MM.1S (cell line): Measurements from ENCODE around the gene ZBTB7C.

Experiments used
- DNase-seq: peaks from one replicate; pipeline ENCODE4 v3.0.0-alpha.2; 2015
- H2AFZ ChIP-seq: fragments of 300-600 bp; sonication (generic); 2 replicates; pipeline ENCODE4 v1.6.0; 2016; ENCODE audit warnings: antibody characterized with exemption, low read length
- H3F3A ChIP-seq: fragments of 300-600 bp; sonication (generic); 2 replicates; pipeline ENCODE4 v1.6.1; 2016; ENCODE audit warnings: mild to moderate bottlenecking, antibody characterized with exemption, low read length, moderate library complexity, mixed read lengths; ENCODE audit not compliant: insufficient read depth
- H3K27ac ChIP-seq: fragments of 300-600 bp; sonication (generic); 2 replicates; pipeline ENCODE4 v1.5.1; 2016; ENCODE audit warnings: mild to moderate bottlenecking, low read length
- H3K27me3 ChIP-seq: fragments of 300-600 bp; sonication (generic); replicated peaks from 2 replicates; pipeline ENCODE4 v1.6.0; 2016; ENCODE audit warnings: low read length; ENCODE audit not compliant: insufficient read depth
- H3K36me3 ChIP-seq: fragments of 300-600 bp; sonication (generic); replicated peaks from 2 replicates; pipeline ENCODE4 v1.6.1; 2016; ENCODE audit warnings: mild to moderate bottlenecking, low read length, mixed read lengths; ENCODE audit not compliant: insufficient read depth
- H3K4me1 ChIP-seq: fragments of 300-600 bp; sonication (generic); 2 replicates; pipeline ENCODE4 v1.6.1; 2016; ENCODE audit warnings: low read length, mixed read lengths
- H3K4me2 ChIP-seq: fragments of 300-600 bp; sonication (generic); 2 replicates; pipeline ENCODE4 v1.6.0; 2016; ENCODE audit warnings: low read depth, low read length
- H3K4me3 ChIP-seq: fragments of 300-600 bp; sonication (generic); 2 replicates; pipeline ENCODE4 v1.5.1; 2016; ENCODE audit warnings: low read length, mixed read lengths
- H3K79me2 ChIP-seq: fragments of 300-600 bp; sonication (generic); 2 replicates; pipeline ENCODE4 v1.6.1; 2016; ENCODE audit warnings: mixed run types, low read length, mixed read lengths
- H3K9ac ChIP-seq: fragments of 300-600 bp; sonication (generic); 2 replicates; pipeline ENCODE4 v1.6.1; 2016; ENCODE audit warnings: low read length, mixed read lengths
- H3K9me2 ChIP-seq: fragments of 300-600 bp; sonication (generic); replicated peaks from 2 replicates; pipeline ENCODE4 v1.6.1; 2016; ENCODE audit warnings: mild to moderate bottlenecking, low read length, mixed read lengths; ENCODE audit not compliant: insufficient read depth
- H3K9me3 ChIP-seq: fragments of 300-600 bp; sonication (generic); replicated peaks from 2 replicates; pipeline ENCODE4 v1.6.1; 2016; ENCODE audit warnings: mild to moderate bottlenecking, low read length, mixed read lengths; ENCODE audit not compliant: insufficient read depth
- H4K20me1 ChIP-seq: fragments of 300-600 bp; sonication (generic); 2 replicates; pipeline ENCODE4 v1.6.1; 2016; ENCODE audit warnings: mild to moderate bottlenecking, low read length, moderate library complexity, mixed read lengths; ENCODE audit not compliant: insufficient read depth
- CTCF ChIP-seq: fragments of 300-600 bp; sonication (generic); IDR thresholded peaks from 2 replicates; pipeline ENCODE4 v1.5.1; 2016; ENCODE audit warnings: antibody characterized with exemption, low read length, mixed read lengths
- EZH2 ChIP-seq: fragments of 300-600 bp; sonication (generic); optimal IDR thresholded peaks from 2 replicates; pipeline ENCODE3; 2017; ENCODE audit warnings: low read depth, mild to moderate bottlenecking, antibody characterized with exemption, low read length, mixed read lengths
- EZH2phosphoT487 ChIP-seq: fragments of 300-600 bp; sonication (generic); IDR thresholded peaks from 2 replicates; pipeline ENCODE4 v1.6.1; 2018; ENCODE audit warnings: antibody characterized with exemption, low read length

The ZBTB7C gene

GRCh38 chr18:48195787-48196186, 213.4 kb downstream of the ZBTB7C start:
- Histone ChIP-seq H3K36me3 (no peaks in the 10 kb centered on the region), H3K9me3 (no peaks in the 10 kb centered on the region), H3K9ac (no peak overlapping the region), H3K4me2 (no peak overlapping the region), H3K27me3 (no peaks in the 10 kb centered on the region), H3K79me2 (no peaks in the 10 kb centered on the region), H3K4me1 (no peaks in the 10 kb centered on the region), H3F3A (no peaks in the 10 kb centered on the region), H3K4me3 (no peak overlapping the region), H3K9me2 (no peaks in the 10 kb centered on the region), H4K20me1 (no peaks in the 10 kb centered on the region), H2AFZ (no peak overlapping the region), H3K27ac (no peak overlapping the region)
- TF ChIP-seq EZH2 (no peak), EZH2phosphoT487 (no peak), CTCF (no peak)
- no peak for DNase-seq

DNA sequence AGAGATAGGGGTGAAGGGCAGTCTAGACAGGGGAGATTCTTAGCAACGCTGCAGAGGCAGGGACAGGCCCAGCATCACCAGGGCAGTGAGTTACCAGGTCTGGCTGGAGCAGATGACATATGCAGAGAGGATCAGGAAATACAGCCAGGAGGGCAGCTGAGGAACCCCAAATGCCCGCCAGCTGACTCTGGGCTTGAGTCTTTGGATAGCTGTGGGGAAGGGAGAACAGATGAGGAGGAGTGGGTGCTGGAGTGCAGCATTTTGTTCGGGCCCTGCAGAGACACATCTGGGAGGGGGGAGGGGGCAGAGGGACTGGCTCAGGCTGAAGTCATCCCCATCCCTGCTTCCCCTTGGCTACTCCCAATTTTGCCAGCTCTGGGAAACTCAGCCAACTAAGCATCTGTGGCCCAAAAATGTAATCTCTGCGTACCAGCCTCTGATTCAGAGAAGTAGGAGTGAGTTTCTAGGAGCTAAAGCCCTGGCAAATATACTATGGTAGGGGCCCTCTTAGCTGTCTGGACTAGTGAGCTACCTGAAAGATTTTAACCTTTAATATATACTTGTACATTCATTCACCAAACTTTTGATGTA, 214.5 kb downstream of the ZBTB7C start:
- no peaks in the 10 kb centered on the region for H3K9me3 ChIP-seq
- no peak overlapping the region for H3K9ac ChIP-seq
- H3K27ac ChIP-seq, result no peak overlapping the region
- H3K36me3 ChIP-seq, result no peaks in the 10 kb centered on the region
- no peak for TF ChIP-seq EZH2phosphoT487
- no peaks in the 10 kb centered on the region for H3F3A ChIP-seq
- no peak overlapping the region for H3K4me2 ChIP-seq
- H3K9me2 ChIP-seq, result no peaks in the 10 kb centered on the region
- no peaks in the 10 kb centered on the region for H3K27me3 ChIP-seq
- H3K4me1 ChIP-seq, result no peaks in the 10 kb centered on the region
- H4K20me1 ChIP-seq, result no peaks in the 10 kb centered on the region
- no peak overlapping the region for H2AFZ ChIP-seq
- no peaks in the 10 kb centered on the region for H3K79me2 ChIP-seq
- no peak overlapping the region for H3K4me3 ChIP-seq
- no peak for DNase-seq

DNA sequence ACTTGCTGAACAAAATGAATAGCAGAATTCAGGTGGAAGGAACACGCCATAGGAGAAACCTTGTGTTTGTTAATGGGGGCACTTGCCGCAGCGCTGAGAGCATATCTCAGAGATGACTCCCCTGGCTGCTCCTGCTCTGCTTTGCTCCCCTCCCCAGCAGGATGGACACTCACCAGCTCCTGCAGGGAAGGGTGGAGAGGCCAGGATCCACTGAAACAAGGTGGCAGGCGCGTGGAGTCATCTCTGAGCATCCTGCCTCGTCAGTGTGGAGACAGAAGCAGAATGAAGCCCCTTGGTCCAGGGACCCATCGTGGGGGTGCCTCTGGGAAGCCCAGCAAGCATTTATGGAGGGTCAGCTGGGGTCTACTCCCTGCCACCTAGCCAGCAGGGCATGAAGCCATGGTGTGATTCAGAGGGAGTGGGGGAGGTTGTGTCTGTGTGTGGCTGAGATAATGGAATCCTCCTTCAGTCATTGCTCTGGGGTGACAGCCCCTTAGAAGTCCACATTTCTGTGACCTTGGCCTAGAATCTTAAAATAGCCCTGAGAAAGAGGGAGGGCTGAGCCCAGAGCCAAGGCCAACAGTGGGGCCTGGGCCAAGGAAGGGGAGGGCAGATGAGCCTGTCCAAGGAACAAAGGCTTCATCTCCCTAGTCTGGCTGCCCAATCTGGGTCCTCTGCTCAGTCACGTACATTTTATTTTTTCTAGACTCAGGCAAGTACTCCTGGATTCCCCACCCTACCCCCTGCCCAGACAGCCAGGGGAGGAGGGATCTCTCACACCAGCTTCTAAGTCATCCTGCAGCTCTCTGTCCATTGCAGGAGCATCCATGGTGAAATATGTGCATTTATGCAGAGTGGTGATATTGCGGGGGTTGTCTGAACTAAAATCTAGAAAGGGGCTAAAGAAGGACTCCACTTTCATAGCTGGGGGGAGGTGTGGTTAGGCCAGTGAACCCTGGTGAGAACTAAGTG, 215.4 kb downstream of the ZBTB7C start:
- Histone ChIP-seq H3K27ac (no peak overlapping the region), H3K9ac (no peak overlapping the region), H3K4me3 (no peak overlapping the region), H3K36me3 (no peaks in the 10 kb centered on the region), H3K9me2 (no peaks in the 10 kb centered on the region), H2AFZ (no peak overlapping the region), H3F3A (no peaks in the 10 kb centered on the region), H4K20me1 (no peaks in the 10 kb centered on the region), H3K27me3 (no peaks in the 10 kb centered on the region; the same call in 1 of the 2 replicates), H3K4me1 (no peaks in the 10 kb centered on the region), H3K4me2 (no peak overlapping the region), H3K79me2 (no peaks in the 10 kb centered on the region), H3K9me3 (no peaks in the 10 kb centered on the region)
- no peak for TF ChIP-seq EZH2
- no peak for TF ChIP-seq EZH2phosphoT487
- TF ChIP-seq CTCF, result no peak
- no peak for DNase-seq
